SU-DHL-6 (cell line): Measurements from ENCODE around the gene P2RY8.
A peak's percentile ranks its signal among the peaks of the same experiment; 100 is the strongest.

Source experiments
- H2AFZ ChIP-seq: fragments of 200-600 bp; sonication (generic); 2 replicates; pipeline ENCODE4 v1.6.1; 2014; ENCODE audit warnings: low read depth, mild to moderate bottlenecking, moderate library complexity, mixed read lengths, antibody characterized with exemption, low read length; ENCODE audit not compliant: severe bottlenecking
- H3F3A ChIP-seq: fragments of 200-600 bp; shearing (Covaris generic); 2 replicates; pipeline ENCODE4 v1.6.0; 2016; ENCODE audit warnings: antibody characterized with exemption, mild to moderate bottlenecking; ENCODE audit not compliant: insufficient read depth
- H3K27ac ChIP-seq: fragments of 200-600 bp; sonication (generic); 2 replicates; pipeline ENCODE4 v1.5.1; 2016; ENCODE audit warnings: low read depth, mild to moderate bottlenecking, low read length, moderate library complexity, mixed read lengths
- H3K27me3 ChIP-seq: fragments of 200-600 bp; sonication (generic), shearing (Covaris generic); 2 replicates; pipeline ENCODE4 v1.6.0; 2014; ENCODE audit warnings: mild to moderate bottlenecking, low read length
- H3K36me3 ChIP-seq: fragments of 200-600 bp; sonication (generic); 2 replicates; pipeline ENCODE4 v1.6.1; 2014; ENCODE audit warnings: mild to moderate bottlenecking, low read length, mixed read lengths
- H3K4me2 ChIP-seq: fragments of 300-600, 200-600 bp; shearing (Covaris generic), sonication (generic); 2 replicates; pipeline ENCODE4 v1.6.0; 2014; ENCODE audit warnings: low read length, low read depth, mild to moderate bottlenecking; ENCODE audit not compliant: poor library complexity, severe bottlenecking
- H3K4me3 ChIP-seq: fragments of 200-600 bp; sonication (generic); 2 replicates; pipeline ENCODE4 v1.5.1; 2014; ENCODE audit warnings: antibody characterized with exemption, low read length, mild to moderate bottlenecking, mixed read lengths; ENCODE audit not compliant: insufficient read depth, poor library complexity, severe bottlenecking
- H3K79me2 ChIP-seq: fragments of 200-600 bp; sonication (generic); 2 replicates; pipeline ENCODE4 v1.6.1; 2014; ENCODE audit warnings: mild to moderate bottlenecking, low read length, moderate library complexity; ENCODE audit not compliant: insufficient read depth
- H3K9ac ChIP-seq: fragments of 200-600 bp; sonication (generic); 2 replicates; pipeline ENCODE4 v1.7.0; 2014; ENCODE audit warnings: mild to moderate bottlenecking, low read length
- H3K9me2 ChIP-seq: fragments of 200-600 bp; sonication (generic); replicated peaks from 2 replicates; pipeline ENCODE4 v1.6.1; 2014; ENCODE audit warnings: low read length; ENCODE audit not compliant: insufficient read depth
- H3K9me3 ChIP-seq: fragments of 200-600 bp; sonication (generic); 2 replicates; pipeline ENCODE4 v1.6.1; 2014; ENCODE audit warnings: low read length, mixed read lengths; ENCODE audit not compliant: insufficient read depth
- H4K20me1 ChIP-seq: fragments of 200-600 bp; sonication (generic); 2 replicates; pipeline ENCODE4 v1.6.1; 2014; ENCODE audit warnings: low read depth, mild to moderate bottlenecking, antibody characterized with exemption, low read length, moderate library complexity, mixed read lengths
- EZH2phosphoT487 ChIP-seq: fragments of 200-600 bp; sonication (generic), shearing (Covaris generic); conservative IDR thresholded peaks from 2 replicates; pipeline ENCODE4 v1.6.1; 2018; ENCODE audit warnings: mild to moderate bottlenecking, antibody characterized with exemption, low read length, moderate library complexity, mixed read lengths
- TF ChIP-seq, protein P1 (sequence below): fragments of 200-600 bp; sonication (generic); IDR thresholded peaks from one replicate; pipeline ENCODE4 v1.5.1; 2017; ENCODE audit warnings: antibody characterized with exemption, mild to moderate bottlenecking, low read length, moderate library complexity; ENCODE audit not compliant: insufficient read depth, poor library complexity, severe bottlenecking

The P2RY8 gene

DNA sequence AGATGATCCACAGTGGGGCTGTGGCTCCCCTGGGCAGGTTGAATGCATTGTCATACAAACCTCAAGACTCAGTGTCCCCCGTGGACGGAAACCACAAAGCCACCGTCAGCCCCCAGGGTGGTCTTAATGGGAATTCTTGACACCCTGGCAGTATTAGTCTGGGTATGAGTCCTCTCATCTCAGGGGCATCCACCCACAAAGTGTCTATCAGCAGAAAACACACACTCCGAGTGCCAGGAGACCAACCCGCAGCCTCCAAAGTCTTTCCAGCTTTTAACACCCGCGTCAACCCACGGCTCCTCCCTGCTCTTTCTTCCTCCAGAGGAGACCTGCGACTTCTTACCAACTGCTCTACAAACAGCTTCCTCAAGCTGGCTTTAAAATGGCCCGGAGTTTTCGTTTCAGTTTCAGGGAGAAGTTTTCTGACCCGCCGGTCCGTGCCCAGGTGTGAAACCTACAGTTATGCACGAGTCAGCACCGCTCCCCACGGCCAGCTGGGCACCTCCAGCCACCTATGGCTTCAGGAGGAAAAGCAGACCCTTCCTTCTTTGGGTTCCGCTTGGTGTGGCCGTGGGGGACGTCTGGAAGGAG is 69.9 kb downstream of the P2RY8 start:
- Histone ChIP-seq H2AFZ (no peak overlapping the region), H3K9me2 (no peaks in the 10 kb centered on the region), H3K9me3 (no peaks in the 10 kb centered on the region), H3K4me3 (no peak overlapping the region), H3K79me2 (peaks cover 11% of the 10 kb centered on the region; the same call in 1 of the 2 replicates), H3K27me3 (no peaks in the 10 kb centered on the region), H4K20me1 (no peaks in the 10 kb centered on the region), H3K9ac (peak overlapping the region; percentile 44), H3F3A (peaks cover 64% of the 10 kb centered on the region), H3K36me3 (no peaks in the 10 kb centered on the region), H3K4me2 (peak overlapping the region; percentile 52), H3K27ac (peak overlapping the region; percentile 97)
- TF ChIP-seq, protein P1, sequence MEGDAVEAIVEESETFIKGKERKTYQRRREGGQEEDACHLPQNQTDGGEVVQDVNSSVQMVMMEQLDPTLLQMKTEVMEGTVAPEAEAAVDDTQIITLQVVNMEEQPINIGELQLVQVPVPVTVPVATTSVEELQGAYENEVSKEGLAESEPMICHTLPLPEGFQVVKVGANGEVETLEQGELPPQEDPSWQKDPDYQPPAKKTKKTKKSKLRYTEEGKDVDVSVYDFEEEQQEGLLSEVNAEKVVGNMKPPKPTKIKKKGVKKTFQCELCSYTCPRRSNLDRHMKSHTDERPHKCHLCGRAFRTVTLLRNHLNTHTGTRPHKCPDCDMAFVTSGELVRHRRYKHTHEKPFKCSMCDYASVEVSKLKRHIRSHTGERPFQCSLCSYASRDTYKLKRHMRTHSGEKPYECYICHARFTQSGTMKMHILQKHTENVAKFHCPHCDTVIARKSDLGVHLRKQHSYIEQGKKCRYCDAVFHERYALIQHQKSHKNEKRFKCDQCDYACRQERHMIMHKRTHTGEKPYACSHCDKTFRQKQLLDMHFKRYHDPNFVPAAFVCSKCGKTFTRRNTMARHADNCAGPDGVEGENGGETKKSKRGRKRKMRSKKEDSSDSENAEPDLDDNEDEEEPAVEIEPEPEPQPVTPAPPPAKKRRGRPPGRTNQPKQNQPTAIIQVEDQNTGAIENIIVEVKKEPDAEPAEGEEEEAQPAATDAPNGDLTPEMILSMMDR, result no peak
- no peak for TF ChIP-seq EZH2phosphoT487

DNA sequence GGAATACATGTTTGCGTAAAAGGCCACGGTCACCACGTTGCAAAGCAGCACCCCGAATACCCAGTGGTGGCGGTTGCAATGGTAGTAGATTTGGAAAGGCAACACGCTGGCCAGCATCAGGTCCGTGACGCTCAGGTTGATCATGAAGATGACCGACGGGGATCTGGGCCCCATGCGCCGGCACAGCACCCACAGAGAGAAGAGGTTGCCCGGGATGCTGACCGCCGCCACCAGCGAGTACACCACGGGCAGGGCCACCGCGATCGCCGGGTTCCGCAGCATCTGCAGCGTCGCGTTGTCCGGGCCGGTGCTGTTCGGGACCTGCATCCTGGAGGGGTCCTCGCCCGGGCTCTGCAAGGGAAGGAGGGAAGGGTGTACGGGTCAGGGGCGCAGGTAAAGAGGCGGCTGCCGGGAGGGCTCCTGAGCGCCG is 70.7 kb downstream of the P2RY8 start:
- Histone ChIP-seq H3K9me3 (no peaks in the 10 kb centered on the region), H3K36me3 (no peaks in the 10 kb centered on the region), H3F3A (peaks cover 55% of the 10 kb centered on the region), H3K27ac (peak overlapping the region; percentile 97; the same call in 1 of the 2 replicates), H3K9me2 (no peaks in the 10 kb centered on the region), H3K4me3 (no peak overlapping the region), H4K20me1 (no peaks in the 10 kb centered on the region), H3K79me2 (peaks cover 8% of the 10 kb centered on the region; the same call in 1 of the 2 replicates), H3K4me2 (no peak overlapping the region), H3K9ac (no peak overlapping the region), H3K27me3 (no peaks in the 10 kb centered on the region), H2AFZ (no peak overlapping the region)
- TF ChIP-seq, protein P1, result no peak
- no peak for TF ChIP-seq EZH2phosphoT487

DNA sequence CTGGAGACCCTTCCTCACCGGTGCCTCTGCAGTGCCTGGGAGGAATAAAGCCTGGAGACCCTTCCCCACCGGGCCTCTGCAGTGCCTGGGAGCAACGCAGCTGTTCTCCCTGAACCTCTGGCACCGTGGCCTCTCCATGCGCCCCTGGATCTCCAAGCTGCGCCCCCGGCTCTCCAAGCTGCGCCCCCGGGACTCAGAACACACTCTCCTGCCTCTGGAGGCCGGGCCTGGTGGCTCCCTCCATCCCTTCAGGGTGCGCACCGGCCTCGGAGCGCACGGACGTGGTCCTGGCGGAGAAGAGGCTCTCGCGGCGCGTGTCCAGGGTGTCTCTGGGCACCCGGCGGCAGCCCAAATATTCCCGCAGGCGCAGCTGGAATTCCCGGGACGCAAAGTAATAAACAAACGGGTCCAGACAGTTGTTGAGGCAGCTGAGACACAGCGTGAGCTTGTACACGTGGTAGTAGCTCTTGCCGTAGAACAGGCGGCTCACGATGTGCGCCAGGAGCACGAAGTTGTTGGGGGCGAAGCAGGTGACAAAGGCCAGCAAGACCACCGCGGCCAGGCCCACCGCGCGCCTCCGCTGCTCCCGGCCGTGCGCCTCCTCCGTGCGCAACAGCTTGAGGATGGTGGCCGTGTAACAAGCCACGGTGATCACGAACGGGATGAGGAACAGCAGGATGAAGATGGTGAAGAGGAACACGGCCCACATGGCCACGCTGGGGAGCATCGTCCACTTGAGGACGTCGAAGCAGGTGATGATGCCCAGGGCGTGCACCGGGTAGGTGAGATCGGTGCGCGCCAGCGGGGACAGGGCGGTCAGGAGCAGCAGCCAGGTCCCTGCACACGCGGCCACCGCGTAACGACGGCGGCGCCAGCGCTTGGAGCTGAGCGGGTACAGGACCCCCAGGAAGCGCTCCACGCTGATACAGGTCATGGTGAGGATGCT is 71.4 kb downstream of the P2RY8 start:
- no peaks in the 10 kb centered on the region for H3K36me3 ChIP-seq
- H3K27me3 ChIP-seq, result no peaks in the 10 kb centered on the region
- no peaks in the 10 kb centered on the region for H3K9me2 ChIP-seq
- no peak for TF ChIP-seq EZH2phosphoT487
- TF ChIP-seq, protein P1, result no peak
- no peaks in the 10 kb centered on the region for H4K20me1 ChIP-seq
- no peak overlapping the region for H3K27ac ChIP-seq
- no peak overlapping the region for H3K4me2 ChIP-seq
- no peak overlapping the region for H3K9ac ChIP-seq
- H3F3A ChIP-seq, result peaks cover 49% of the 10 kb centered on the region
- H3K4me3 ChIP-seq, result no peak overlapping the region
- H3K9me3 ChIP-seq, result no peaks in the 10 kb centered on the region
- peaks cover 8% of the 10 kb centered on the region; the same call in 1 of the 2 replicates for H3K79me2 ChIP-seq
- no peak overlapping the region for H2AFZ ChIP-seq
